ENCODE data around the gene GPR161.

The GPR161 gene

GRCh38 chr1:168106274-168106673 lies 30.5 kb downstream of the GPR161 start:
- no peak for DNase-seq (ENCODE audit: low read depth in 2 of 2)

- no peak for DNase-seq (ENCODE audit: low read depth in 2 of 2)
Measured at GRCh38 chr1:168105846-168106245, 30.9 kb downstream of the GPR161 start.

GRCh38 chr1:168104535-168104934 lies 32.2 kb downstream of the GPR161 start:
- DNase-seq (ENCODE audit: low read depth in 2 of 2), result no peak

GRCh38 chr1:168102487-168102886 lies 34.2 kb downstream of the GPR161 start:
- DNase-seq (ENCODE audit: low read depth in 2 of 2), result no peak

GRCh38 chr1:168101336-168101735 lies 35.4 kb downstream of the GPR161 start:
- no peak for DNase-seq (ENCODE audit: low read depth in 2 of 2)

GRCh38 chr1:168100315-168101002 lies 36.3 kb downstream of the GPR161 start:
- no peak for DNase-seq (ENCODE audit: low read depth in 2 of 2)

- DNase-seq (ENCODE audit: low read depth in 2 of 2), result no peak
Measured at GRCh38 chr1:168099337-168099801, 37.4 kb downstream of the GPR161 start.

GRCh38 chr1:168098534-168099320 lies 38.0 kb downstream of the GPR161 start:
- no peak for DNase-seq (ENCODE audit: low read depth in 2 of 2)

GRCh38 chr1:168097921-168098528 lies 38.7 kb downstream of the GPR161 start:
- no peak for DNase-seq (ENCODE audit: low read depth in 2 of 2)

- no peak for DNase-seq (ENCODE audit: low read depth in 2 of 2)
Measured at GRCh38 chr1:168096296-168097165, 40.2 kb downstream of the GPR161 start.

- DNase-seq (ENCODE audit: low read depth in 2 of 2), result no peak
Measured at GRCh38 chr1:168095476-168095875, 41.3 kb downstream of the GPR161 start.

GRCh38 chr1:168093616-168094015 lies 43.1 kb downstream of the GPR161 start:
- DNase-seq (ENCODE audit: low read depth in 2 of 2), result no peak

GRCh38 chr1:168092566-168093355 lies 44.0 kb downstream of the GPR161 start:
- no peak for DNase-seq (ENCODE audit: low read depth in 2 of 2)

GRCh38 chr1:168091720-168092550 lies 44.8 kb downstream of the GPR161 start:
- DNase-seq (ENCODE audit: low read depth in 2 of 2), result no peak

- DNase-seq (ENCODE audit: low read depth in 2 of 2), result no peak
Measured at GRCh38 chr1:168091063-168091462, 45.7 kb downstream of the GPR161 start.

- DNase-seq (ENCODE audit: low read depth in 2 of 2), result no peak
Measured at GRCh38 chr1:168090395-168090794, 46.3 kb downstream of the GPR161 start.

GRCh38 chr1:168089979-168090337 lies 46.8 kb downstream of the GPR161 start:
- DNase-seq (ENCODE audit: low read depth in 2 of 2), result no peak

- DNase-seq (ENCODE audit: low read depth in 2 of 2), result no peak
Measured at GRCh38 chr1:168089326-168089978, 47.3 kb downstream of the GPR161 start.

- DNase-seq (ENCODE audit: low read depth in 2 of 2), result no peak
Measured at GRCh38 chr1:168088511-168089325, 48.0 kb downstream of the GPR161 start.
